Measurements from ENCODE around the gene JAKMIP1.

- TF ChIP-seq, protein P1, sequence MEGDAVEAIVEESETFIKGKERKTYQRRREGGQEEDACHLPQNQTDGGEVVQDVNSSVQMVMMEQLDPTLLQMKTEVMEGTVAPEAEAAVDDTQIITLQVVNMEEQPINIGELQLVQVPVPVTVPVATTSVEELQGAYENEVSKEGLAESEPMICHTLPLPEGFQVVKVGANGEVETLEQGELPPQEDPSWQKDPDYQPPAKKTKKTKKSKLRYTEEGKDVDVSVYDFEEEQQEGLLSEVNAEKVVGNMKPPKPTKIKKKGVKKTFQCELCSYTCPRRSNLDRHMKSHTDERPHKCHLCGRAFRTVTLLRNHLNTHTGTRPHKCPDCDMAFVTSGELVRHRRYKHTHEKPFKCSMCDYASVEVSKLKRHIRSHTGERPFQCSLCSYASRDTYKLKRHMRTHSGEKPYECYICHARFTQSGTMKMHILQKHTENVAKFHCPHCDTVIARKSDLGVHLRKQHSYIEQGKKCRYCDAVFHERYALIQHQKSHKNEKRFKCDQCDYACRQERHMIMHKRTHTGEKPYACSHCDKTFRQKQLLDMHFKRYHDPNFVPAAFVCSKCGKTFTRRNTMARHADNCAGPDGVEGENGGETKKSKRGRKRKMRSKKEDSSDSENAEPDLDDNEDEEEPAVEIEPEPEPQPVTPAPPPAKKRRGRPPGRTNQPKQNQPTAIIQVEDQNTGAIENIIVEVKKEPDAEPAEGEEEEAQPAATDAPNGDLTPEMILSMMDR (IDR thresholded peaks at IDR 0.05 in 2 of 3, conservative IDR thresholded peaks at IDR 0.05 in 1 of 3; ENCODE audit: borderline replicate concordance in 1 of 3, insufficient read depth in 1 of 3, low read depth in 2 of 3, low read length in 2 of 3), result no peak
- TF ChIP-seq, protein P2, sequence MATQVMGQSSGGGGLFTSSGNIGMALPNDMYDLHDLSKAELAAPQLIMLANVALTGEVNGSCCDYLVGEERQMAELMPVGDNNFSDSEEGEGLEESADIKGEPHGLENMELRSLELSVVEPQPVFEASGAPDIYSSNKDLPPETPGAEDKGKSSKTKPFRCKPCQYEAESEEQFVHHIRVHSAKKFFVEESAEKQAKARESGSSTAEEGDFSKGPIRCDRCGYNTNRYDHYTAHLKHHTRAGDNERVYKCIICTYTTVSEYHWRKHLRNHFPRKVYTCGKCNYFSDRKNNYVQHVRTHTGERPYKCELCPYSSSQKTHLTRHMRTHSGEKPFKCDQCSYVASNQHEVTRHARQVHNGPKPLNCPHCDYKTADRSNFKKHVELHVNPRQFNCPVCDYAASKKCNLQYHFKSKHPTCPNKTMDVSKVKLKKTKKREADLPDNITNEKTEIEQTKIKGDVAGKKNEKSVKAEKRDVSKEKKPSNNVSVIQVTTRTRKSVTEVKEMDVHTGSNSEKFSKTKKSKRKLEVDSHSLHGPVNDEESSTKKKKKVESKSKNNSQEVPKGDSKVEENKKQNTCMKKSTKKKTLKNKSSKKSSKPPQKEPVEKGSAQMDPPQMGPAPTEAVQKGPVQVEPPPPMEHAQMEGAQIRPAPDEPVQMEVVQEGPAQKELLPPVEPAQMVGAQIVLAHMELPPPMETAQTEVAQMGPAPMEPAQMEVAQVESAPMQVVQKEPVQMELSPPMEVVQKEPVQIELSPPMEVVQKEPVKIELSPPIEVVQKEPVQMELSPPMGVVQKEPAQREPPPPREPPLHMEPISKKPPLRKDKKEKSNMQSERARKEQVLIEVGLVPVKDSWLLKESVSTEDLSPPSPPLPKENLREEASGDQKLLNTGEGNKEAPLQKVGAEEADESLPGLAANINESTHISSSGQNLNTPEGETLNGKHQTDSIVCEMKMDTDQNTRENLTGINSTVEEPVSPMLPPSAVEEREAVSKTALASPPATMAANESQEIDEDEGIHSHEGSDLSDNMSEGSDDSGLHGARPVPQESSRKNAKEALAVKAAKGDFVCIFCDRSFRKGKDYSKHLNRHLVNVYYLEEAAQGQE (IDR thresholded peaks at IDR 0.05; ENCODE audit: low read depth), result no peak
- TF ChIP-seq POLR2AphosphoS5 (IDR thresholded peaks at IDR 0.05; ENCODE audit: low read depth, low read length), result no peak
- no peak for TF ChIP-seq SP1 (IDR thresholded peaks at IDR 0.05; ENCODE audit: low read depth)
- no peak for TF ChIP-seq JUND (IDR thresholded peaks at IDR 0.05)
- TF ChIP-seq TCF7L2 (IDR thresholded peaks at IDR 0.05; ENCODE audit: borderline replicate concordance, extremely low read depth, insufficient read depth, insufficient read length), result no peak
Measured at GRCh38 chr4:6147441-6147840, 52.9 kb downstream of the JAKMIP1 start.
